HG03135 (cell line): Measurements from ENCODE around the gene CCNI.

ENCODE experiments used
- ATAC-seq: cut with Tn5 transposase; IDR thresholded peaks from one replicate; pipeline ENCODE4 v1.9.1; 2021; ENCODE audit warnings: mild to moderate bottlenecking, moderate library complexity; ENCODE audit not compliant: unreplicated experiment

CCNI gene

DNA sequence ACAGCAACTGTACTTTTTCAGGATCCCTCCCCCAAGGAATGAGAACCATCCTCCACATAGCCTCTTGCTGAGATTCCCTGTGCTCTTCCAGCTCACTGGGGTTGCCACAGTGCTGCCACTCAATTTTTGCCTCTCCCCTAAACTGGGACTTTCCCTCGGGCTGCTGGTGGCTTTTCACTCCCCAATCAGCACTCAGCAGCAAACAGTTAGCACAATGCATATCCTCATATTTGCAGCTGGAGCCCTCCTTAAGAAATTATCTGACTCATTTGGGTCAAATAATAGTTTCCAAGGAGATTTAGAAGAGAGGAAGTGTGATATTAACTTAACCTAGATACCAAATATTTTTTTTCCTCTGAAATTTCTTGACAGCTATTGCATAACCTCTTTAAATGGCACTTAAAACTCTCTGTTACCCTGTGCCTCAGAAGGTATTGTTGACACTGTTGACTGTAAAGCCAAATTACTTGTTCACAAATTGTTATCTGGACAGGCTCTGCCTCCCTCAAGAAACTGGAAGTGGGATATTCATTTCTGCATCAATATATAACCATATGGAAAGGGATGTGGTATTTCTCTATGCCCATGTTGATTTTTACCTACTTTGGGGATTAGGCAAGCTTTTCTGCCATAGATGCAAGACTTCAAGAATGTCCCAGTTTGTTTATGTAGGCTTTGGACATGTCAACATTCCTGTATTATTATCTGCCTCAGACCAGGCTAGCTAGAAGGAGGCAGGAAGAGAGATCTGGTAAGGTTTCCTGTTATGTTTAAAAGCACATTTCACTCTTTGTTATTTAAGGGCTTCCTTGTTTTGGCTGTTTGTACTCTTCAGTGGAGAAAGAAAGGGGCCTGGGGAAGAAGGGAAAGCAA is 68.2 kb downstream of the CCNI start:
- ATAC-seq: peak; percentile 74

DNA sequence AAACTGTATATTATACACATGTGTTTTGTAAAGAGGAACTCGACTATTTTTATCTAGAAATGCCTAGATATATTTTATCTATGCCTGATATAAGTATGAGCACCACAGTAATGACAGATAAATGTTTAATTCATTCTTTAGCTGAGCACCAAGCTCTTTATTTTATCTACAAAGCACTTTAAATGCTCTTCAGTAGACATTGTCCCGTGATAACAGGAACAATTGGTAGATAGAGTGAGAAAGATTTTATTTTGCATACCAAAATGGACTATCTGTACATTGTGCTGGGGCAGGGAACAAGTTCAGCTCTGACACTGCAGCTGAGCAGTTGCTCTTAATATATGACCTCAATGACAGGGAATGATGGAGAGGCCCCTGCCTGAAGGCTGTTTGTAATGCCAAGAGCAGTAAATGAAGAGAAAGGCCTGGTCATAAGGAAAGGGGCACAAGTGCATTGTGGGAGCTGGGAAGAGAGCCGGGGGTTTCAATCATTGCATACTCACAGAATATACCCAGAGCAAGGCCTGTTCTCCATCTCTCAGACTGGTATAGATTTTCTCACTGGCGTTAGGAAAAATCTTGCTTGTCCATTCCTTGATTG is 68.9 kb downstream of the CCNI start:
- ATAC-seq: no peak

DNA sequence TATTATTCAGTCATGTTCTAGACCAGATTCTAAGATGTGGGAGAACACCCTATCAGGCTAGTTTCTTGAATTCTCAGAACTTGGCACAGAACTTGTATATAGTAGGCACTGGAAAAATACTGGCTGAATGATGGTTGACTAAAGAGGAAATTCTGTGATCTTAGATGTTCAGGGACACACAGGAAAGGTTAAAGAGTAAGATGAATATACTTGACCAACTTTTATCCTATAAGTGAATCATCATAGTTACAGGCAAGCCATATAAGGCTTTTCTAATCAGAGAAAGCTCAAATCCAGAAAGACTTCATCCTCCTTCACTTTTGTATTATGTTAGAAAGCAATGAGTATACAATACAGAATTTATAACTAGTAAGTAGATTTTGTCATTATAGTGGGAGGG is 72.4 kb downstream of the CCNI start:
- no peak for ATAC-seq

DNA sequence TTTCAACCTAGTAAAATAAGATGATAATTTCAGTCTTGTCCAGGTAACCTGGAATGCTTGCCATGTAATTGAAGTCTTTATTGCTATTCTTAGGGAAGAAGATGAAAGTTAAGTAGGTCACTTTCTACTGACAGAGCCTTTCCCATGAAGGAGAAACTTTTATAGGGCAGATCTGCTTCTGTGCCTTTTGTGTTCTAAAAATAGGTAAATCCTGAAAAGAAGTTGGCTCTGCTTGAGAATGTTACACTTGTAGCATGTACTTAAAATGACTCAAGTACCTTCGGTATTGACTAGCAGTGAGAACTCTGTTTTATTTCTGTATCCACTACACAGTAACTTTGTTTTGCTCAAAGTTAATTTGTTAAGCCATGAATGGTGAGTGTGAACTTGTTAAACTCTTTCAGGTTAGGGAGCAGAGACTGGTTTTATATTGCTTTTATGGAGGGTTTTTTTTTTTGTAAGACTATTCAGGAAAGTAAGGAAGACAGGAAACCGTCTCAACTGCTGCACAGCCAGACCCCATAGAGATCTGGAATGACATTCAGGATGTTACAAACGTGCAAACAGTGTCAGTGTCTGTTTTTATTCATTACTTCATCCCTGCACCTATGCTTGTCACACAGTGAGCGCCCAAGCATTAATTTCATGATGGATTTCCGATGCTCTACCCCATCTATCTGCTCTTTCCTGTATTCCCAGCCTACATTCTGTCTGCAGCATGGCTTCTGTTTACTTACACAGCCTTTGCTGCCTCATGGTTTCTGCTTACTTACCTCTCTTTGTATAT is 73.3 kb downstream of the CCNI start:
- no peak for ATAC-seq

DNA sequence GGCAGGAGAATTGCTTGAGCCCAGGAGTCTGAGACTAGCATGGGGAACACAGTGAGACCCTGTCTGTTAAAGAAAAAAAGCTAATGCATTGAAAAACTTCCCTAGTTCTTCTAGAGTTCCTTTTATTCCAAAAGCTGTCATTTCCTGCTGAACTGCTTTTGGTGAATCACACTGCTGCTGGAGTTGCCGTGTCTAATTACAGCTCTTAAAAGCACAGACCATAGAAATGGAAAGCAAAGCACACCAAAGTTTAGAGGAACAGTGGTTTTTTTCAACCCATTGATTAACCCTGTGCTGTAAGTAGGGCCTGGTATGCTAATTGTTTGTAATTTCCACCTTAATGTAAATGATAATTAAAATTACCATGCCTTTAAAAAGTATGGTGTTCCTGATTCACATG is 73.9 kb downstream of the CCNI start:
- no peak for ATAC-seq

DNA sequence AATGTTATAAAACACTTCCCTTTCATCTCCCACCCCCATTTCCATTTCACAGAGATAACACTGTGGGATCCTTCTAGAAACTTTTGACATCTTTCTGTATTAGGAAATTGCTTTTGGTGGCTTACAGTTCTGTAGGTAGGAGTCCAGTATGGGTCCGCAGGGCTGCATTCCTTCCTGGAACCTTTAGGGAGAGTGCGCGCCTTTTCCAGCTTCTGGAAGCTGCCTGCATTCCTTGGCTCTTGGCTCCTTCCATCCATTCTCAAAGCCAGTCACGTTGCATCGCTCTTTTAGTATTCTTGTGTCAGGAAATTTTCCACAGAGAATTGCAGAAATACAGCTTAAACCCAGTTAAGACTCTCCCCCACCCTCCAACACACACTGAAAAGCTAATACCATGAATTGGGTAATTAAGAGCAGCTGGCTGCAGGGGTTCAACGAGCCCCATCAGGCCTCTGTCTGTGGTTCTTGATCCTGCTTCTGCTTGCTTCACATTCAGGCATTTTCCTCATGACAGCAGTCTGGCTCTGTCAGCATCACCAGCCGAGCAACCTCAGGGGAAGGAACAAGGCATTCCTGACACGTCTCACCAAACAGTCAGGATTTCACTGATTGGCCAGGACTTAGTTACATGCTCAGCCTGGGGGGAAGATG is 77.4 kb downstream of the CCNI start:
- ATAC-seq: no peak

DNA sequence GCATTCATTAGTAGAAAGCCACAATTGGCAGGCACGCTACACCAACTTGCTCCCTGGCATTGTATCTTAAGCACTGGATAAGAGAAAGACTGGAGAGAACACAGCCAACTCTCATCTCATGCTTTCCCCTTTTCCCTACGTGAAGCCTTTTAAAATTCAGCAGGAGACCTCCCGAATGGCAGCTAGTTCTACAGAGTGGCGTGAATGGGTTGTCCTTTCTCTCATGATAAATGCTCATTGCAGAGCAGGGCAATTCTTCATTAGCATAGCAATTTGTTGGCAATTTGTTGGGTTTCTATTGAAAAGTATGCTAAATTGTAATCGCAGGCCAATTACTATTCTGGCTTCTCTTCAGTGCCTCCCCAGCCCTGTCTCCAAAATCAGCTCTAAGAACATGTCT is 78.3 kb downstream of the CCNI start:
- ATAC-seq: no peak
